A673 (cell line): ENCODE results near the gene DLEC1. TPM values are rescaled to one million over a fixed set of nuclear protein-coding genes. Genes with fewer than 3 reads are reported as not detected.

Experiments used
- BruUV-seq: library from RNA; stranded (reverse); fragments of 400-500 nt; replicated peaks from 2 replicates; lab custom pipeline; 2021; lab: Mats Ljungman, UMichigan
- CTCF ChIA-PET: fragments of 300-600 bp; sonication (Branson Sonifier 250); formaldehyde crosslinking; loops from one replicate; lab custom pipeline; 2022; ENCODE audit warnings: antibody characterized with exemption; lab: Charles Lee
- POLR2A ChIA-PET: fragments of 300-600 bp; sonication (Branson Sonifier 250); formaldehyde crosslinking; loops from one replicate; lab custom pipeline; 2022; ENCODE audit warnings: antibody characterized with exemption; ENCODE audit not compliant: low non-redundant PET; lab: Charles Lee
- DNase-seq: peaks from one replicate; pipeline ENCODE4 v3.0.0-alpha.2; 2015; ENCODE audit warnings: low spot score
- H3K27ac ChIP-seq: fragments of 200-600 bp; sonication (generic); 2 replicates; pipeline ENCODE4 v1.5.1; 2016; ENCODE audit warnings: mixed run types, low read depth, mild to moderate bottlenecking, mixed read lengths, antibody characterized with exemption, low read length; ENCODE audit not compliant: poor library complexity, severe bottlenecking
- H3K27me3 ChIP-seq: fragments of 200-600 bp; sonication (generic); replicated peaks from 2 replicates; pipeline ENCODE4 v1.6.1; 2017; ENCODE audit warnings: mixed run types, low read depth, mild to moderate bottlenecking, mixed read lengths, antibody characterized with exemption, low read length; ENCODE audit not compliant: insufficient read depth, poor library complexity
- H3K36me3 ChIP-seq: fragments of 200-600 bp; sonication (generic); 2 replicates; pipeline ENCODE4 v1.6.1; 2016; ENCODE audit warnings: mixed run types, mild to moderate bottlenecking, mixed read lengths, antibody characterized with exemption, low read length; ENCODE audit not compliant: insufficient read depth, poor library complexity, severe bottlenecking
- H3K4me1 ChIP-seq: fragments of 200-600 bp; sonication (generic); 2 replicates; pipeline ENCODE4 v1.6.1; 2017; ENCODE audit warnings: mixed run types, mild to moderate bottlenecking, mixed read lengths, antibody characterized with exemption, low read length; ENCODE audit not compliant: insufficient read depth, poor library complexity, severe bottlenecking
- H3K4me3 ChIP-seq: fragments of 200-600 bp; sonication (generic); 2 replicates; pipeline ENCODE4 v1.5.1; 2016; ENCODE audit warnings: low read depth, mixed run types, mild to moderate bottlenecking, mixed read lengths, low read length; ENCODE audit not compliant: poor library complexity, severe bottlenecking
- H3K9me3 ChIP-seq: fragments of 200-600 bp; sonication (generic); 2 replicates; pipeline ENCODE4 v1.6.1; 2016; ENCODE audit warnings: mixed run types, low read depth, mild to moderate bottlenecking, mixed read lengths, antibody characterized with exemption, low read length; ENCODE audit not compliant: poor library complexity, severe bottlenecking
- CTCF ChIP-seq: fragments of 300-800, 200-600 bp; sonication (generic); conservative IDR thresholded peaks from 2 replicates; pipeline ENCODE4 v1.5.1; 2017; ENCODE audit warnings: low read depth, mild to moderate bottlenecking, antibody characterized with exemption, low read length, moderate library complexity, mixed read lengths
- EZH2 ChIP-seq: fragments of 200-600 bp; sonication (generic); IDR thresholded peaks from 2 replicates; pipeline ENCODE4 v1.6.1; 2017; ENCODE audit warnings: borderline replicate concordance, low read depth, mild to moderate bottlenecking, mixed read lengths, antibody characterized with exemption, low read length; ENCODE audit not compliant: poor library complexity, severe bottlenecking
- intact Hi-C: fragments of 100-400 bp; cut with micrococcal nuclease; formaldehyde crosslinking; loops from one replicate; pipeline ENCODE4 v1.10.0; 2022; ENCODE audit not compliant: unreplicated experiment
- total RNA-seq: library from RNA; stranded (reverse); gene quantifications from 2 replicates; pipeline ENCODE4 v1.2.3, GENCODE V29; 2021

Gene DLEC1
- total RNA-seq, 1 experiment from 2014 or later = not detected

- CTCF ChIA-PET = interaction anchor here (1.5 kb wide), 1 partner anchor 209 kb away, joined by 3 read pairs; the partner anchor contains the start of gene XYLB
- Histone ChIP-seq H3K4me3 (peak overlapping the region; percentile 81), H3K27me3 (no peaks in the 10 kb centered on the region), H3K4me1 (peaks cover 4% of the 10 kb centered on the region), H3K36me3 (peaks cover 3% of the 10 kb centered on the region), H3K9me3 (no peaks in the 10 kb centered on the region), H3K27ac (peak overlapping the region; percentile 66)
- intact Hi-C loops = loop anchor here (10.0 kb wide), 1 partner anchor 207 kb away; the partner anchor contains the start of gene XYLB
- BruUV-seq = no TSS peak
- no peak for TF ChIP-seq CTCF
- no peak for TF ChIP-seq EZH2
- POLR2A ChIA-PET = no interaction called here
- DNase-seq = peak; percentile 22
These were observed 98.8 kb downstream of the DLEC1 start for GRCh38 chr3:38137615-38138348.

GRCh38 chr3:38138349-38139190, 99.6 kb downstream of the DLEC1 start, which contains the start of gene MYD88:
MYD88 (plus strand) TSS chr3:38138661; CDS start chr3:38138701, 40 bp downstream.
- POLR2A ChIA-PET = no interaction called here
- H3K4me3 ChIP-seq = peak within 1 kb of the TSS; percentile 81
- intact Hi-C loops = loop anchor here (10.0 kb wide), 1 partner anchor 206 kb away; the partner anchor contains the start of gene XYLB

More at GRCh38 chr3:38138349-38139190, 99.6 kb downstream of the DLEC1 start, which contains the start of gene MYD88:
- peak within 1 kb of the TSS; percentile 66 for H3K27ac ChIP-seq
- H3K9me3 ChIP-seq = no peaks in the 10 kb centered on the region
- peak; percentile 52 for DNase-seq
- CTCF ChIA-PET = no interaction called here
- TF ChIP-seq CTCF (no peak), EZH2 (no peak)
- peaks cover 4% of the 10 kb centered on the region for H3K4me1 ChIP-seq
- H3K36me3 ChIP-seq = peaks cover 3% of the 10 kb centered on the region
- no peaks in the 10 kb centered on the region for H3K27me3 ChIP-seq
- no TSS peak for BruUV-seq
